Measurements from ENCODE around the gene LONRF3. TPM values are rescaled to one million over a fixed set of nuclear protein-coding genes. Genes with fewer than 3 reads are reported as not detected.

Gene LONRF3
- 0.42 TPM for polyA plus RNA-seq (2013)

- no peak within 1 kb of the TSS for H3K27ac ChIP-seq (ENCODE audit: insufficient read depth in 1 of 2, low read depth in 1 of 2, low read length in 2 of 2, poor library complexity in 1 of 2, severe bottlenecking in 2 of 2)
- peak within 1 kb of the TSS in 5 of 7 experiments; percentile 23 to 50 (median 35) for H3K4me3 ChIP-seq (ENCODE audit: control insufficient read depth in 1 of 7, extremely low read depth in 1 of 7, insufficient read depth in 4 of 7, low read depth in 2 of 7, low read length in 6 of 7)
- ChIA-PET CTCF (interaction anchor here (3.5 kb wide), 1 partner anchor 11 kb away, joined by 11 read pairs; no protein-coding TSS in a partner anchor), POLR2A (no interaction called here)
- WGBS (ENCODE audit: insufficient coverage): 40% methylated on average over 36 of the region's 45 CpGs
- peak in 2 of 3 donors; percentile 61 to 66 for DNase-seq
- peaks cover 2 to 63% (median 11%) of the 10 kb centered on the region in 5 experiments for H3K27me3 ChIP-seq (replicated peaks in 2 of 5; ENCODE audit: control insufficient read depth in 4 of 5, insufficient read depth in 5 of 5, low read length in 4 of 5)
- peaks cover 0 to 13% (median 0%) of the 10 kb centered on the region in 5 experiments for H3K9me3 ChIP-seq (ENCODE audit: control extremely low read depth in 1 of 5, control insufficient read depth in 4 of 5, insufficient read depth in 2 of 5, low read depth in 1 of 5, low read length in 4 of 5)
- peaks cover 0 to 35% (median 29%) of the 10 kb centered on the region in 4 experiments for H3K4me1 ChIP-seq (ENCODE audit: control extremely low read depth in 1 of 4, control insufficient read depth in 4 of 4, insufficient read depth in 4 of 4, low read length in 3 of 4)
- no peaks in the 10 kb centered on the region for H3K36me3 ChIP-seq (ENCODE audit: control insufficient read depth in 4 of 4, insufficient read depth in 4 of 4, low read length in 3 of 4)
Measured at GRCh38 chrX:118974088-118974907, at the start of gene LONRF3. TSS of gene LONRF3 (plus strand) at chrX:118974618. CDS start at chrX:118974781, 163 bp downstream.

DNA sequence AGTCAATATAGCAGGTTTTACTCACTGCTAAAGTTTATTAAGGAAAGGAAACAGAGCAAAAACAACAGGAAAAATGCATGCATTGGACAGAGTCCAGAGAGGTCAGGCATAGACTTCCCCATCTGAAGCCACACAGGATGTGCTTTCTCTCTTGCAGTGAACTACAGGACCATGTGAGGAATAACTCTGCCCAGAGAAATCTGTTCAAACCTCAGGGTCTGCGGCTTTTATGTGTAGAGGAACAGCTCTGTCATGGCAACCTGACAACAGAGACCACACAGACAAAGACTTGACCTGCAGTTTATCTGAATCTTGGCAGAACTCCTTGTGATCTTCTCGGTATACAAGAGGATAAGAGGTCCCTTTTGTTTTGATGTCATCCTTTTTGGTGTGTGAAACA lies 46.3 kb upstream of the LONRF3 start:
- peak; percentile 29 to 71 (median 69) for DNase-seq
- Histone ChIP-seq H3K27me3 (replicated peaks in 2 of 5; ENCODE audit: control insufficient read depth in 4 of 5, insufficient read depth in 5 of 5, low read length in 4 of 5) (no peaks in the 10 kb centered on the region), H3K27ac (ENCODE audit: insufficient read depth in 1 of 2, low read depth in 1 of 2, low read length in 2 of 2, poor library complexity in 1 of 2, severe bottlenecking in 2 of 2) (no peak overlapping the region), H3K36me3 (ENCODE audit: control insufficient read depth in 4 of 4, insufficient read depth in 4 of 4, low read length in 3 of 4) (no peaks in the 10 kb centered on the region), H3K9me3 (ENCODE audit: control extremely low read depth in 1 of 5, control insufficient read depth in 4 of 5, insufficient read depth in 2 of 5, low read depth in 1 of 5, low read length in 4 of 5) (no peaks in the 10 kb centered on the region), H3K4me3 (ENCODE audit: control insufficient read depth in 1 of 7, extremely low read depth in 1 of 7, insufficient read depth in 4 of 7, low read depth in 2 of 7, low read length in 6 of 7) (no peak overlapping the region), H3K4me1 (ENCODE audit: control extremely low read depth in 1 of 4, control insufficient read depth in 4 of 4, insufficient read depth in 4 of 4, low read length in 3 of 4) (peaks cover 0 to 9% (median 0%) of the 10 kb centered on the region in 4 experiments)
- ChIA-PET CTCF (no interaction called here), POLR2A (no interaction called here)
- 60% methylated on average over 1 of the region's 2 CpGs for WGBS (ENCODE audit: insufficient coverage)

DNA sequence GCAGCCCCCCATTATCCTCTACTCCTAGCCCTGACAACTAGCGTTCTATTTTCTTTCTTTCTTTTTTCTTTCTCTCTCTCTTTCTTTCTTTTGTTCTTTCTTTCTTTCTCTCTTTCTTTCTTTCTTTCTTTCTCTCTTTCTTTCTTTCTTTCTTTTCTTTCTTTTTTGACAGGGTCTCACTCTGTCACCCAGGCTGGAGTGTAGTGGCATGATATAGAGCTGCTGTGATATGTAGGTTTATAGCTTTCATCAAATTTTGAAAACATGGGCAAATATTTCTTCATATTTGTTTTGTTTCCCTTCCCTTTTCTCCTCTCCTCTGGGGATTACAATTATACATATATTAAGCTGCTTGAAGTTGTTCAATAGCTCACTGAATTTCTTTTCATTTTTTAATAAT lies 39.1 kb upstream of the LONRF3 start:
- no peak overlapping the region for H3K27ac ChIP-seq (ENCODE audit: insufficient read depth in 1 of 2, low read depth in 1 of 2, low read length in 2 of 2, poor library complexity in 1 of 2, severe bottlenecking in 2 of 2)
- no peaks in the 10 kb centered on the region for H3K9me3 ChIP-seq (ENCODE audit: control extremely low read depth in 1 of 5, control insufficient read depth in 4 of 5, insufficient read depth in 2 of 5, low read depth in 1 of 5, low read length in 4 of 5)
- H3K27me3 ChIP-seq (replicated peaks in 2 of 5; ENCODE audit: control insufficient read depth in 4 of 5, insufficient read depth in 5 of 5, low read length in 4 of 5): no peaks in the 10 kb centered on the region
- CTCF ChIA-PET: interaction anchor here (0.9 kb wide), 1 partner anchor 56 kb away, joined by 3 read pairs; no protein-coding TSS in a partner anchor
- no peaks in the 10 kb centered on the region for H3K4me1 ChIP-seq (ENCODE audit: control extremely low read depth in 1 of 4, control insufficient read depth in 4 of 4, insufficient read depth in 4 of 4, low read length in 3 of 4)
- no peaks in the 10 kb centered on the region for H3K36me3 ChIP-seq (ENCODE audit: control insufficient read depth in 4 of 4, insufficient read depth in 4 of 4, low read length in 3 of 4)
- POLR2A ChIA-PET: no interaction called here
- no peak for DNase-seq
- no peak overlapping the region for H3K4me3 ChIP-seq (ENCODE audit: control insufficient read depth in 1 of 7, extremely low read depth in 1 of 7, insufficient read depth in 4 of 7, low read depth in 2 of 7, low read length in 6 of 7)
- WGBS (ENCODE audit: insufficient coverage): 100% methylated on average over 1 of the region's 1 CpG

DNA sequence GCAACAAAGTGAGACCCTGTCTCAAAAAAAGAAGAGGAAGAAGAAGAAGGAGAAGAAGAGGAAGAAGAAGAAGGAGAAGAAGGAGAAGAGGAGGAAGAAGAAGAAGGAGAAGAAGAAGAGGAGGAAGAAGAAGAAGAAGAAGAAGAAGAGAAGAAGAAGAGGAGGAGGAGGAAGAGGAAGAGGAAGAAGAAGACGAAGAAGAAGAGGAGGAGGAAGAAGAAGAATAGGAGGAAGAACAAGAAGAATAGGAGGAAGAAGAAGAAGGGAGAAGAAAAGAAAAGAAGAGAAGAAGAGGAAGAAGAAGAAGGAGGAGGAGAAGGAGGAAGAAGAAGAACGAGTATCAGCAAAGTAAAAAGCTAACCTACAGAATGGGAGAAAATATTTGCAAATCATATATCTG lies 33.3 kb upstream of the LONRF3 start:
- ChIA-PET POLR2A (no interaction called here), CTCF (no interaction called here)

DNA sequence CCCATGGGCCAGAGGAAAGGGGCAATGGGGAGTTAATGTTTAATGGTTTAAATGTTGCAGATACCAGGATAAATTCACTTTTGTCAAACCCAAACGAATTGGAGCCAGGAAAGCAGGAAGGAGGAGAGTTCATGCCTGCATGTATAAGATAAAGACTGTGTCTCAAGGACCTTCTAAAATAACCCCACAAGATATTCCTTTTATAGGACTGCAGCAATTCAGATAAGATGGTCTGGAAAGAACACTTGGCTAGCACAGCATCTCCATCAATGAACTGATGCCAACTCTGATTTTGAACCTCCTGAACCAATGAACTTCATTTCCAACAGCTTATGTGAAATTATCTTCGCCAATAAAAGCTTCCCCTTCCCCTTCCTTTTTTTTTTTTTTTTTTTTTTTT lies 31.3 kb upstream of the LONRF3 start:
- Histone ChIP-seq H3K27me3 (replicated peaks in 2 of 5; ENCODE audit: control insufficient read depth in 4 of 5, insufficient read depth in 5 of 5, low read length in 4 of 5) (no peaks in the 10 kb centered on the region), H3K36me3 (ENCODE audit: control insufficient read depth in 4 of 4, insufficient read depth in 4 of 4, low read length in 3 of 4) (no peaks in the 10 kb centered on the region), H3K9me3 (ENCODE audit: control extremely low read depth in 1 of 5, control insufficient read depth in 4 of 5, insufficient read depth in 2 of 5, low read depth in 1 of 5, low read length in 4 of 5) (no peaks in the 10 kb centered on the region), H3K27ac (ENCODE audit: insufficient read depth in 1 of 2, low read depth in 1 of 2, low read length in 2 of 2, poor library complexity in 1 of 2, severe bottlenecking in 2 of 2) (no peak overlapping the region), H3K4me1 (ENCODE audit: control extremely low read depth in 1 of 4, control insufficient read depth in 4 of 4, insufficient read depth in 4 of 4, low read length in 3 of 4) (no peaks in the 10 kb centered on the region), H3K4me3 (ENCODE audit: control insufficient read depth in 1 of 7, extremely low read depth in 1 of 7, insufficient read depth in 4 of 7, low read depth in 2 of 7, low read length in 6 of 7) (no peak overlapping the region)
- no CpG with 5 or more reads among the region's 2 CpGs for WGBS (ENCODE audit: insufficient coverage)
- CTCF ChIA-PET: no interaction called here
- POLR2A ChIA-PET: no interaction called here
- no peak for DNase-seq

More for the DNA sequence above, 33.3 kb upstream of the LONRF3 start:
- no peaks in the 10 kb centered on the region for H3K4me1 ChIP-seq (ENCODE audit: control extremely low read depth in 1 of 4, control insufficient read depth in 4 of 4, insufficient read depth in 4 of 4, low read length in 3 of 4)
- H3K9me3 ChIP-seq (ENCODE audit: control extremely low read depth in 1 of 5, control insufficient read depth in 4 of 5, insufficient read depth in 2 of 5, low read depth in 1 of 5, low read length in 4 of 5): no peaks in the 10 kb centered on the region
- H3K4me3 ChIP-seq (ENCODE audit: control insufficient read depth in 1 of 7, extremely low read depth in 1 of 7, insufficient read depth in 4 of 7, low read depth in 2 of 7, low read length in 6 of 7): no peak overlapping the region
- no peaks in the 10 kb centered on the region for H3K27me3 ChIP-seq (replicated peaks in 2 of 5; ENCODE audit: control insufficient read depth in 4 of 5, insufficient read depth in 5 of 5, low read length in 4 of 5)
- H3K36me3 ChIP-seq (ENCODE audit: control insufficient read depth in 4 of 4, insufficient read depth in 4 of 4, low read length in 3 of 4): no peaks in the 10 kb centered on the region
- no peak for DNase-seq
- 50% methylated on average over 1 of the region's 2 CpGs for WGBS (ENCODE audit: insufficient coverage)
- H3K27ac ChIP-seq (ENCODE audit: insufficient read depth in 1 of 2, low read depth in 1 of 2, low read length in 2 of 2, poor library complexity in 1 of 2, severe bottlenecking in 2 of 2): no peak overlapping the region

- no peak for DNase-seq
- H3K9me3 ChIP-seq (ENCODE audit: control extremely low read depth in 1 of 5, control insufficient read depth in 4 of 5, insufficient read depth in 2 of 5, low read depth in 1 of 5, low read length in 4 of 5): no peaks in the 10 kb centered on the region
- no peaks in the 10 kb centered on the region for H3K36me3 ChIP-seq (ENCODE audit: control insufficient read depth in 4 of 4, insufficient read depth in 4 of 4, low read length in 3 of 4)
- 57% methylated on average over 2 of the region's 2 CpGs for WGBS (ENCODE audit: insufficient coverage)
- ChIA-PET POLR2A (no interaction called here), CTCF (no interaction called here)
- no peaks in the 10 kb centered on the region for H3K4me1 ChIP-seq (ENCODE audit: control extremely low read depth in 1 of 4, control insufficient read depth in 4 of 4, insufficient read depth in 4 of 4, low read length in 3 of 4)
- H3K27ac ChIP-seq (ENCODE audit: insufficient read depth in 1 of 2, low read depth in 1 of 2, low read length in 2 of 2, poor library complexity in 1 of 2, severe bottlenecking in 2 of 2): no peak overlapping the region
- H3K4me3 ChIP-seq (ENCODE audit: control insufficient read depth in 1 of 7, extremely low read depth in 1 of 7, insufficient read depth in 4 of 7, low read depth in 2 of 7, low read length in 6 of 7): no peak overlapping the region
- no peaks in the 10 kb centered on the region for H3K27me3 ChIP-seq (replicated peaks in 2 of 5; ENCODE audit: control insufficient read depth in 4 of 5, insufficient read depth in 5 of 5, low read length in 4 of 5)
Measured at GRCh38 chrX:118945921-118946320, 28.5 kb upstream of the LONRF3 start.

GRCh38 chrX:118948270-118948669 lies 26.1 kb upstream of the LONRF3 start:
- Histone ChIP-seq H3K27me3 (replicated peaks in 2 of 5; ENCODE audit: control insufficient read depth in 4 of 5, insufficient read depth in 5 of 5, low read length in 4 of 5) (no peaks in the 10 kb centered on the region), H3K36me3 (ENCODE audit: control insufficient read depth in 4 of 4, insufficient read depth in 4 of 4, low read length in 3 of 4) (no peaks in the 10 kb centered on the region), H3K27ac (ENCODE audit: insufficient read depth in 1 of 2, low read depth in 1 of 2, low read length in 2 of 2, poor library complexity in 1 of 2, severe bottlenecking in 2 of 2) (no peak overlapping the region), H3K9me3 (ENCODE audit: control extremely low read depth in 1 of 5, control insufficient read depth in 4 of 5, insufficient read depth in 2 of 5, low read depth in 1 of 5, low read length in 4 of 5) (no peaks in the 10 kb centered on the region), H3K4me3 (ENCODE audit: control insufficient read depth in 1 of 7, extremely low read depth in 1 of 7, insufficient read depth in 4 of 7, low read depth in 2 of 7, low read length in 6 of 7) (no peak overlapping the region), H3K4me1 (ENCODE audit: control extremely low read depth in 1 of 4, control insufficient read depth in 4 of 4, insufficient read depth in 4 of 4, low read length in 3 of 4) (no peaks in the 10 kb centered on the region)
- CTCF ChIA-PET: no interaction called here
- POLR2A ChIA-PET: no interaction called here
- DNase-seq: peak in 2 of 3 donors; percentile 19 to 32
- no CpG with 5 or more reads among the region's 1 CpG for WGBS (ENCODE audit: insufficient coverage)
